GM18505 (cell line): ENCODE data around the gene TSSK1B.
"Not testable (repeated sequence)": the region's sequence is repeated elsewhere in the genome, so short reads cannot be mapped to it uniquely, and the experiment has no call there.

Experiments used
- ATAC-seq: cut with Tn5 transposase; IDR thresholded peaks from one replicate; pipeline ENCODE4 v1.9.1; 2021; ENCODE audit not compliant: unreplicated experiment
- POLR2A ChIP-seq: IDR thresholded peaks from 4 replicates; pipeline ENCODE4 v1.6.1; 2011; ENCODE audit warnings: borderline replicate concordance; ENCODE audit not compliant: insufficient read depth, insufficient read length; ENCODE audit errors: extremely low read depth

Gene TSSK1B

DNA sequence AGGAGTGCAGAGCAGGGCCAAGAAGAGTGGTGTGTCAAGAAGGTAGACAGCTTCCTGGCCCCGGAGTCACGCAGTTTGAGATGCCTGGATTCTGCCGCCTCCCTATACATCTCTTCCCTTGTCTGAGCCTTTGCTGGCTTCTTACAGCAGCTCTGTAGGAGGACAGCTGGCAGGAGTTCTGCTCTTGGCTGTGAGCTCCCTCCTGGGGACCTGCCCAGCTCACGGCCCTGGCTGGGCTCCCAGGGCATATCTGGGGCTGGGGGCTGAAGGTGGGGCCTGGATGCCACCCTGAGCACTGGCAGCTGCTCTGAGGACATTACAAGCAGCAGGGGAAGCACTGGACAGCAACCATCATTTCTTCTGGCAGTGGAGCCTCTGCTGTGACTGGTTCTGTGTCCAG is 786 bp upstream of the TSSK1B start:
- no peak for TF ChIP-seq POLR2A
- ATAC-seq = no peak

DNA sequence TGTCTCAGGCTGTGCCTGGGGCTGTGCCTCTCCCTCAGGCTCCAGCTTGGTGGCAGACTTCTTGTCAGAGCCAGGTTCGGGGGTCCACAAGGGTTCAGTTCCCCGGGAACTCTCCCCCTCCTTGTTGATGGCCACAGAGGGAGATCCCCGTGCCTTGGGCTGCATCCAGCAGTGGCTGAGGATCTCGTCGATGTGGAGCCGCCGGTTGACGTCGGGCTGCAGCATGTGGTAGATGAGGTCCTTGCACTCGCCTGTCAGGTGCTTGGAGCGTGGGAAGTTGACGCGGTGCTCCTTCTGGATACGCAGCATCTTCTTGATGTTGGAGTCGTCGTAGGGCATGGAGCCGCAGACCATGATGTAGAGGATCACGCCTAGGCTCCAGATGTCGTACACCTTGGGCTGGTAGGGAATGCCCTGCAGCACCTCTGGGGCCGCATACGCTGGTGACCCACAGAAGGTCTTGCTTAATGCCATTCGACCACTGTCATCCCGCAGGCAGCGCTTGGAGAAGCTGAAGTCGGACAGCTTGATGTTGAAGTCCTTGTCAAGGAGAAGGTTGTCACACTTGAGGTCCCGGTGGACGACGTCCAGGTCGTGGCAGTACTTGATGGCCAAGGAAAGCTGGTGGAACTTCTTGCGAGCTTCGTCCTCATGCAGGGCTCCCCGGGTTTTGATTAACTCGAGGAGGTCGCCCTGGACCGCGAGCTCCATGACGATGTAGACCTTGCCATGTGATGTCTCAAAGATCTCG is 752 bp downstream of the TSSK1B start:
- TF ChIP-seq POLR2A = no peak

GRCh38 chr5:113433071-113433470 is 1.7 kb downstream of the TSSK1B start:
- no peak for TF ChIP-seq POLR2A
- ATAC-seq = no peak

More for the DNA sequence above, 752 bp downstream of the TSSK1B start:
- ATAC-seq = no peak

GRCh38 chr5:113427871-113428574 is 6.8 kb downstream of the TSSK1B start:
- TF ChIP-seq POLR2A = no peak
- ATAC-seq = no peak

DNA sequence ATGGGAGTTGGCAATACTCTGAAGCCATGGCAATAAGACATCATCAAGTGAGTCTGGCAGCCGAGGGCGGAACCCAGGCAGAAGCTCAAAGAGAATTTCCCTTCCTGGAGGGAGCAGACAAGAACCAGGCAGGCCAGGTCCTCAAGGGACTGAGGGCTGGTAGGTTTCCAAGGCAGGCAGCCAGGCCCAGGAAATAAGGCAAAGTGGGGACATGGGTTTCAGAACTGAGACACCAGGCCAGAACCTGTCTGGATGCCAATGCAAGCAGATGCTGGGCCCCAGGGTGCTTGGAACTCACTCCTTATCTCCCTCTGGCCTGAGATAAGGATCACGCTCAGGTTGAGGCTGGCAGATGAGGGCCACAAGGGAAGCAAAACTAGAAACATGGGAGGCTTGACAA is 8.9 kb downstream of the TSSK1B start:
- no peak for TF ChIP-seq POLR2A
- no peak for ATAC-seq

GRCh38 chr5:113421693-113422092 is 13.1 kb downstream of the TSSK1B start:
- no peak for TF ChIP-seq POLR2A
- no peak for ATAC-seq

DNA sequence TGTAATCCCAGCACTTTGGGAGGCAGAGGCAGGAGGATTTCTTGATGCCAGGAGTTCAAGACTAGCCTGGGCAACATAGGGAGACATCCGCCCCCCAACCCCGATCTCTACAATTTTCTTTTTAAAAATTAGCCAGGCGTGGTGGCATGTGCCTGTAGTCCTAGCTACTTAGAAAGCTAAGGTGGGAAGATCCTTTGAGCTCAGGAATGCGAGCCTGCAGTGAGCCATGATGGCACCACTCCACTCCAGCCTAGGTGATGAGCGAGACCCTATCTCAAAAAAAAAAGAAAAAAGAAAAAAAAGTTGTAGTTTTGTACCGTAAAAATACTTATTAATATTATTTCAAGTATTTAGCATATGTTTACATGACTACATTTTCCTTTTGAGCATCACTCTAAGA is 29.3 kb downstream of the TSSK1B start:
- TF ChIP-seq POLR2A = no peak
- ATAC-seq = no peak

- ATAC-seq = no peak
- TF ChIP-seq POLR2A = no peak
Observed at GRCh38 chr5:113404269-113404668, 30.5 kb downstream of the TSSK1B start.

DNA sequence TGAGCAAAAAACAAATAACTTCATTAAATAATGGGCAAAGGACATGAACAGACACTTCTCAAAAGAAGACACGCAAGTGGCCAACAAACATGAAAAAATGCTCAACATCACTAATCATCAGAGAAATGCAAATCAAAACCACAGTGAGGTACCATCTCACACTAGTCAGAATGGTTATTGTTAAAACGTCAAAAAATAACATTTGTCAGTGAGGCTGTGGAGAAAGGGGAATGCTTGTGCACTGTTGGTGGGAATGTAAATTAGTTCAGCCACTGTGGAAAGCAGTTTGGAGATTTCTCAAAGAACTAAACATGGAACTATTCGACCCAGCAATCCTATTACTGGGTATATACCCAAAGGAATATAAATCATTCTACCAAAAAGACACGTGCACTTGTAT is 36.8 kb downstream of the TSSK1B start:
- not testable (repeated sequence) for ATAC-seq

- ATAC-seq = no peak
- no peak for TF ChIP-seq POLR2A
Observed at GRCh38 chr5:113397046-113397445, 37.7 kb downstream of the TSSK1B start.

DNA sequence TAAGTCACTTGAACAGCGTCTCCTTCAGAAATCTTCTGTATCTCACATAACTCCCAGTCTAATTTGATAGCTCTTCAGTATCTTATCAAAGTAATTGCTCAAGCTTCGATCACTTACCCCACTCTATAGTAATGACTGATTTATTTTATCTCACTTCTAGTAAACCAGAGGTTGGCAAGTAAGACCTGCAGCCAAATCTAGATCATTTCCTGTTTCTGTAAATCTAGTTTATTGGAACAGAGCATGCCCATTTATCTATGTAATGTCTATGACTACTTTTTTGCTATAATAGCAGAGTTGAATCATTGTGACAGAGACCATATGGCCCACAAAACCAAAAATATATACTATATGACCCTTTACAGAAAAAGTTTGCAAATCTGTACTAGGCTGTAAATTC is 40.1 kb downstream of the TSSK1B start:
- ATAC-seq = no peak
- no peak for TF ChIP-seq POLR2A

GRCh38 chr5:113390224-113390623 is 44.6 kb downstream of the TSSK1B start:
- ATAC-seq = no peak
- no peak for TF ChIP-seq POLR2A

DNA sequence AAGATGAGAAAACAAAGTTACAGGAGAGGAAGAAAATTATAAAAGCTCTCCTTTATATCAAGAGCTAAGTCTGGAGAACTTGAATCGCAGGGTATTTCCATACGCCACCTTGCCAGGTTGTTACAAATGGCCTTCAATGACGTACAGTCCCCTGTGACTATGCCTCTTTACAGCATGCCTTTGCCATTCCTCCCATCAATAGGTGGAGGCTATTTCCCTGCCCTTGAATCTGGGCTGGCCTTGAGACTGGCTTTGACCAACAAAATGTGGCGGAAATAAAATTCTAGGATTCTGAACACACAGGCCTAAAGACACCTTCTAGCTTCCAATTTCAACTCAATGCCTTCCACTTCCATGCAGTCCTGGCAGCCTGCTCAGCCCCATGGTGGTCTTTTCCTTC is 45.7 kb downstream of the TSSK1B start:
- no peak for TF ChIP-seq POLR2A
- ATAC-seq = no peak

DNA sequence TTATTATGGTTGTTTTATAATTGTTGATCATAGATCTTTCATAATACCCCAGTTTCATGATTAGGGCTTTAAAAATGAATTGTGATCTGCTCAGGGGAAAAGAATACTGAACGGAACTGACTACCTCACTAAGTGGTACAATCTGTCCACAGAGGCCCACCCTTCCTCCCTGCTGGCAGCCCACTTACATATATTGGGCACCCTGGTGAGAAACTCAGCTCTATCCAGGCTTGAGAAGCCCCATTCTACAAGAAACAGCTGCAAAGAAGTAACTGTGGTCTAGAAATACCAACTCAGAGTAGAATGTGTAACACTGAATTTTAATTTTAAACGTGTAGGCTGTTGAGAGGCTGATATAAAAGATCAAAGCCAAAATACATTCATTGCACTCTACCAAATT is 46.9 kb downstream of the TSSK1B start:
- no peak for TF ChIP-seq POLR2A
- no peak for ATAC-seq
